HG03378 (cell line): ENCODE results near the gene GNB2.
"Not testable (repeated sequence)": the region's sequence is repeated elsewhere in the genome, so short reads cannot be mapped to it uniquely, and the experiment has no call there.

Experiments used
- ATAC-seq: cut with Tn5 transposase; IDR thresholded peaks from one replicate; pipeline ENCODE4 v1.9.1; 2021; ENCODE audit warnings: mild to moderate bottlenecking, moderate library complexity; ENCODE audit not compliant: unreplicated experiment

Gene GNB2

DNA sequence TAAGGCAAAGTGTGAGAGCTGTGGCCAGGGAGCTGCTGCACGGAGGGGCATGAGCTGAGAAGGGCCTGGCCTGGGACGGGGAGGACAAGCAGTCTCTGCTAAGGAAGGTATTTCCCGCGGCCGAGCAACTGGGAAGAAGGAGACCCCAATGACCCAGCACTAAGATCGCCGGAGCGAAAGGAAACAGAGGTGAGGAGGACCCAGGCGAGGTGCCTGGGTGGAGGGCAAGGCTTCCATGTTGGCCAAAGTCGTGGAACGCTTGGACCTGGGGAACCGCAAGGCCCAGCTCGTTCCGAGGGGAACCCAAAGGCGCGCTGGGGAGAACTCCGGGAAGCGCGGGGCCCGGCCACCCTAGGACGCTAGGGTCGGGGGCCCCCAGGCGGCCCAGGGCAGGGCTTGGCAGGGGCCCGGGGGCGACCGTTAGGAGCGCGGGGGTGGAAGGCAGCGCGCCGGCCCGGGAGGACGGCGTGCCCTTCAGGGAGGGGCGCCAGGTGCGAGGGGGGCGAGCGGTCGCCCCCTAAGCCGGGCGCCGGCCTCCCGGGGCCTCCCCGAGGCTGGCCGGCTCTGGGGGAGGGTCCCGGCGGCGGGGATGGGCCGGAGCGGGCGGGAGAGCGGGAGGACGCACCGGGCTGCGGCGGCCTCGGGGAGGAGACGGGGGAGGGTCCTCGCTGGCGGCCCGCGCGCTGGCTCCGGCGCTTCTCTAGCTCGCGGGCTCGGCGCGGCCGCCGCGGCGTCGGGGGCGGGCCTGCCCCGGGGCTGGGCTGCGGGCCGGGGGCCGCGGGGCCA, 20.0 kb downstream of the GNB2 start:
- ATAC-seq: no peak

DNA sequence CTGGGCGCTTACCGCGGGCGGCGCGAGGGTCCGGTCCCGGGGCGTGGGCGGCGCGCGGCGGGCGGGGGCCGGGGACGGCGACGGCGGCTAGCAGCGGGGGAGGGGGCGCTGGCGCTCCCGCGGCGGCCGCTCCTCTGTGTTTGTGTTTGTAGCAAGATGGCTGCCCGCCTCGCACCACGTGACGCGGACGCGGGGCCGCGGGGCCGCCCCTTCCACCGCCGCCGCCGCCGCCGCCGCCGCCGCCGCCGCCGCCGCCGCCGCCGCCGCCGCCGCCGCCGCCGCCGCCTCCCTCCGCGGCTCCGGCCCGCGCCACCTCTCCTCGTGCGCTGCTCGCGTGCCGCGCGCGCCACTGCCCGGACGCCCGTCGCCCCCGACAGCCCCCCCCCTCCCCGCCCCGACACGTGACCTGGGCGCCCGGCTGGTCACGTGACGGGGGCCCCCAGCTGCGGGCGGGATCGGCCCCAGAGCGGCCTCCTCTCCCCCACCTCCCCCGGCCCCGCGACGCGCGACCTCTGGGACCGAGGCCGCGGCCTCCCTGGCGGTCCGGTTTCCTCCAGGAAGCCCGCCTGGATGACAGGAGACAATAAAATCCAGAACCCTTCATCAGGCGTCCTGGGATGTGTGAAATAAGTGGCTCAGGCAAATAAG, 20.7 kb downstream of the GNB2 start, which contains the start of gene GIGYF1:
GIGYF1 (minus strand) TSS at position 153 of the 648 bp plus-strand sequence. CDS start 6,012 bp downstream, outside the sequence.
- ATAC-seq: no peak

DNA sequence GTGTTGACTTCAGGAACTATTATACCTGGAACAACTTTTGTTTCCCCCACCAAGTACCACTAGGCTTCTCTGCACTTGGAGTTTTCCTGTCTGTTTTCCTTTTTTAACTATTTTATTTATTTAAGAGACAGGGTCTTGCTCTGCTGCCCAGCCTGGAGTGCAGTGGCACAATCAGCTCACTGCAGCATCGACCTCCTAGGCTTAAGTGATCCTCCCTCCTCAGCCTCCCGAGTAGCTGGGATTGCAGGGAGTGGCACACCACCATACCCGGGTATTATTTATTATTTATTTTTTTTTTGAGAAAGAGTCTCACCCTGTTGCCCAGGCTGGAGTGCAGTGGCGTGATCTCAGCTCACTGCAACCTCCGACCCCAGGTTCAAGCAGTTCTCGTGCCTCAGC, 22.6 kb downstream of the GNB2 start:
- no peak for ATAC-seq

GRCh38 chr7:100699018-100699417, 25.5 kb downstream of the GNB2 start:
- no peak for ATAC-seq

GRCh38 chr7:100701089-100701488, 27.5 kb downstream of the GNB2 start:
- not testable (repeated sequence) for ATAC-seq

- peak; percentile 54 for ATAC-seq
Measured at GRCh38 chr7:100705320-100705752, 31.8 kb downstream of the GNB2 start.

- ATAC-seq: peak; percentile 68
Measured at GRCh38 chr7:100705753-100706671, 32.5 kb downstream of the GNB2 start, which contains the start of gene POP7. TSS of gene POP7 (plus strand) at chr7:100706121. CDS start at chr7:100706831, 710 bp downstream.

DNA sequence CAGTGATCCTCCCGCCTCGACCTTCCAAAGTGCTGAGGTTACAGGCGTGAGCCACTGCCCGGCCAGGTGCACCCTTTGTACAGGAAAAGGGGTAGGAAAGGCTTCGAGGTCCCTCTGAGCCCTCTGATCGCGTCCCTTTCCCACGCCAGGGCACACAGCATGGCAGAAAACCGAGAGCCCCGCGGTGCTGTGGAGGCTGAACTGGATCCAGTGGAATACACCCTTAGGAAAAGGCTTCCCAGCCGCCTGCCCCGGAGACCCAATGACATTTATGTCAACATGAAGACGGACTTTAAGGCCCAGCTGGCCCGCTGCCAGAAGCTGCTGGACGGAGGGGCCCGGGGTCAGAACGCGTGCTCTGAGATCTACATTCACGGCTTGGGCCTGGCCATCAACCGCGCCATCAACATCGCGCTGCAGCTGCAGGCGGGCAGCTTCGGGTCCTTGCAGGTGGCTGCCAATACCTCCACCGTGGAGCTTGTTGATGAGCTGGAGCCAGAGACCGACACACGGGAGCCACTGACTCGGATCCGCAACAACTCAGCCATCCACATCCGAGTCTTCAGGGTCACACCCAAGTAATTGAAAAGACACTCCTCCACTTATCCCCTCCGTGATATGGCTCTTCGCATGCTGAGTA, 33.3 kb downstream of the GNB2 start:
- no peak for ATAC-seq

DNA sequence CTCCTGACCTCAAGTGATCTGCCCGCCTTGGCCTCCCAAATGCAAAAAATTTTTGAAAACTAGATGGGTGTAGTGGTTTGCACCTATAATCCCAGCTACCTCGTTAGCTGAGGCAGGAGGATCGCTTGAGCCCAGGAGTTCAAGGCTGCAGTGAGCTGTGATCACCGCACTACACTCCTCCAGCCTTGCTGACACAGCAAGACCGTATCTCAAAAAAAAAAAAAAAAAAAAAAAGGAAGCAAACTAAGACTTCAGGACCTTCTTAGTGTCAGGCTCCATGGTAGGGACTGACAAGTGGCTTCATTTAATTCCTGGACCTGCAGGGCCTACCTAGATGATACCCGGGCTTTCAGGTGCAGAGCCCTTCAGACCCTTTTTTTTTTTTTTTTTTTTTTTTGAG, 34.9 kb downstream of the GNB2 start:
- no peak for ATAC-seq

GRCh38 chr7:100710452-100710851, 36.9 kb downstream of the GNB2 start:
- no peak for ATAC-seq

GRCh38 chr7:100711369-100711768, 37.8 kb downstream of the GNB2 start:
- no peak for ATAC-seq

GRCh38 chr7:100714725-100715124, 41.2 kb downstream of the GNB2 start:
- no peak for ATAC-seq

DNA sequence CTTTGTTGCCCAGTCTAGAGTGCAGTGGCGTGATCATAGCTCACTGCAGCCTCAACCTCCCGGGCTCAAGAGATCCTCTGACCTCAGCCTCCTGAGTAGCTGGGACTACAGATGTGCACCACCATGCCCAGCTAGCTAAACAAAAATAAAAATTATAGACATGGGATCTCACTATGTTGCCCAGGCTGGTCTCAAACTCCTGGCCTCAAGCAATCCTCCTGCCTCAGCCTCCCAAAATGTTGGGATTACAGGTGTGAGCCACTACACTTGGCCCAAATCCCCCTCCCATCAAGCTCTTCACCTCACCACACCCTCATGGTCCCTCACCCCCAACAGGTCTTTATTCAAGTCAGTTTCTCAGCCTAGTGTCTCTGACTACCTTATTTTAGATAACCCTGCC, 43.5 kb downstream of the GNB2 start:
- not testable (repeated sequence) for ATAC-seq

DNA sequence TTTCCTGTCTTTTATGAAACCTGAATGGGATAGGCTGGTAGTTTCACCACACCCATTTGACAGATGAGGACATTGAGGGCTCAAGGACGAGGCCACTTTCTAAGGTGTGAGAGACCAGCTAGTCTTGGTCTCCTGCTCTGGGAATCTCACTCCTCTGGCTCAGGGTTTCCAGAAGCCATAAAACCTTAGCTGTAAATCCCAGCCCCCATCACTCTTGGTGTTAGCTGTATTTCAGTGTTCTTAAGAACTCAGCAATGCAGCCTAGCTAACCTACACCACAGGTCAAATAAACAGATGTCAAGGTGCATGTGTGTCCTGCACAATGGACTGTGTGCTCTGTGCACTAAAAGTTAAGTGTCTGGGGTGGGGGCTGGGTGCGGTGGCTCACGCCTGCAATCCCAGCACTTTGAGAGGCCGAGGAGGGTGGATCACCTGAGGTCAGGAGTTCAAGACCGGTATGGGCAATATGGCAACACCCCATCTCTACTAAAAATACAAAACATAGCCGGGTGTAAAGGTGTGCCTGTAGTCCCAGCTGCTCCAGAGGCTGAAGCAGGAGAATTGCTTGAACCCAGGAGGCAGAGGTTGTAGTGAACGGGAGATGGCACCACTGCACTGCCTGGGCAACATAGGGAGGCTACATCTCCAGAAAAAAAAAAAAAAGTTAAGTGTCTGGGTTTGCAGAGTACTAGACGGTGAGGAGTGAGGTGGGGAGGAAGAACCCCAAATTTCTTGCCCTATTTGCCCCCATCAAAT, 46.2 kb downstream of the GNB2 start:
- no peak for ATAC-seq

GRCh38 chr7:100720279-100720670, 46.7 kb downstream of the GNB2 start, which contains the start of gene EPO:
TSS of gene EPO (plus strand) at chr7:100720468. CDS start at chr7:100720981, 513 bp downstream.
- ATAC-seq: no peak

- no peak for ATAC-seq
Measured at GRCh38 chr7:100720671-100721504, 47.3 kb downstream of the GNB2 start.

DNA sequence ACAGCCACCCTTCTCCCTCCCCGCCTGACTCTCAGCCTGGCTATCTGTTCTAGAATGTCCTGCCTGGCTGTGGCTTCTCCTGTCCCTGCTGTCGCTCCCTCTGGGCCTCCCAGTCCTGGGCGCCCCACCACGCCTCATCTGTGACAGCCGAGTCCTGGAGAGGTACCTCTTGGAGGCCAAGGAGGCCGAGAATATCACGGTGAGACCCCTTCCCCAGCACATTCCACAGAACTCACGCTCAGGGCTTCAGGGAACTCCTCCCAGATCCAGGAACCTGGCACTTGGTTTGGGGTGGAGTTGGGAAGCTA, 47.9 kb downstream of the GNB2 start:
- ATAC-seq: no peak

DNA sequence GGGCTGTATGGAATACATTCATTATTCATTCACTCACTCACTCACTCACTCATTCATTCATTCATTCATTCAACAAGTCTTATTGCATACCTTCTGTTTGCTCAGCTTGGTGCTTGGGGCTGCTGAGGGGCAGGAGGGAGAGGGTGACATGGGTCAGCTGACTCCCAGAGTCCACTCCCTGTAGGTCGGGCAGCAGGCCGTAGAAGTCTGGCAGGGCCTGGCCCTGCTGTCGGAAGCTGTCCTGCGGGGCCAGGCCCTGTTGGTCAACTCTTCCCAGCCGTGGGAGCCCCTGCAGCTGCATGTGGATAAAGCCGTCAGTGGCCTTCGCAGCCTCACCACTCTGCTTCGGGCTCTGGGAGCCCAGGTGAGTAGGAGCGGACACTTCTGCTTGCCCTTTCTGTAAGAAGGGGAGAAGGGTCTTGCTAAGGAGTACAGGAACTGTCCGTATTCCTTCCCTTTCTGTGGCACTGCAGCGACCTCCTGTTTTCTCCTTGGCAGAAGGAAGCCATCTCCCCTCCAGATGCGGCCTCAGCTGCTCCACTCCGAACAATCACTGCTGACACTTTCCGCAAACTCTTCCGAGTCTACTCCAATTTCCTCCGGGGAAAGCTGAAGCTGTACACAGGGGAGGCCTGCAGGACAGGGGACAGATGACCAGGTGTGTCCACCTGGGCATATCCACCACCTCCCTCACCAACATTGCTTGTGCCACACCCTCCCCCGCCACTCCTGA, 49.1 kb downstream of the GNB2 start:
- ATAC-seq: no peak
